ENCODE data around the gene PIGC.

DNA sequence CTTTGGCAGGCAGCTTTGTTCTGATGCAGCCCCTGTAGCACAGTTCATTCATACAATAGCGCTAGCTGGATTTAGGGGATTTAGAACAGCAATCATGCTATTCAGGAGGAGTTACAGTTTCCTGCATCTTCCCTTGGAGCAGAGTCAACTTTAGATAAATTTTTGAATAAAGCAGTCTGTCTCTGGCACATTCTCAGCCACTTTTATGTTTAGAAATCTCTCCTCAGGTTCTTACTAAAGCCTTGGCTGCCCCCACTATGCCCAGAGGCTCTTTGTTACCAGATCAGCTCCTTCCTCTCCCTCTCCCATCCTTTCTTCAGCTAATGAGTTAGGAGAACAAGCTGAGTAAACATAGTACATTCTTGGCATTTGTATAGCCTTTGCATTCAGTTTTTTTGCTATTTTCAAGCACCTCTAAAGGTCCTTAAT is 17.0 kb upstream of the PIGC start:
- TF ChIP-seq CTCF (IDR thresholded peaks at IDR 0.05): no peak
- no peak for TF ChIP-seq POLR2A (IDR thresholded peaks at IDR 0.05)

All from tibial nerve (tissue), 3 donors.